Activated naive CD4-positive, alpha-beta T cell treated with anti-CD3 and anti-CD28 coated beads, Interleukin-2, amount 10 ng/mL, durations not matched to agents 7 days and 5 days (primary cell): ENCODE measurements around the gene NOP16.
"Not testable (repeated sequence)": the region's sequence is repeated elsewhere in the genome, so short reads cannot be mapped to it uniquely, and the experiment has no call there.

Experiments
- CTCF ChIA-PET: fragments of 350-600 bp; sonication (Branson Sonifier 250); formaldehyde crosslinking; loops from one replicate; lab custom pipeline; 2021; ENCODE audit warnings: antibody characterized with exemption; lab: Charles Lee
- DNase-seq: peaks from one replicate; pipeline ENCODE4 v3.0.0-alpha.2; 2020
- H3K27ac Mint-ChIP-seq: one replicate; pipeline ENCODE4 v1.8.0; 2021; ENCODE audit warnings: mild to moderate bottlenecking, moderate library complexity, mixed read lengths
- H3K27me3 Mint-ChIP-seq: one replicate; pipeline ENCODE4 v1.8.0; 2021; ENCODE audit warnings: mild to moderate bottlenecking, mixed read lengths
- H3K36me3 Mint-ChIP-seq: one replicate; pipeline ENCODE4 v1.8.0; 2021; ENCODE audit warnings: mixed read lengths
- H3K4me1 Mint-ChIP-seq: one replicate; pipeline ENCODE4 v1.8.0; 2021; ENCODE audit warnings: mixed read lengths
- H3K4me3 Mint-ChIP-seq: one replicate; pipeline ENCODE4 v1.8.0; 2021; ENCODE audit warnings: mild to moderate bottlenecking, moderate library complexity, mixed read lengths
- H3K9me3 Mint-ChIP-seq: one replicate; pipeline ENCODE4 v1.8.0; 2021; ENCODE audit warnings: mixed read lengths

The NOP16 gene

GRCh38 chr5:176415952-176416924 lies 27.8 kb upstream of the NOP16 start, which contains the start of gene CLTB:
CLTB (minus strand) TSS chr5:176416539; CDS start chr5:176416363, 176 bp downstream.
- Mint-ChIP-seq H3K36me3 (no peaks in the 10 kb centered on the region), H3K27ac (peak within 1 kb of the TSS; percentile 81)

GRCh38 chr5:176415240-176415951 lies 27.0 kb upstream of the NOP16 start:
- Mint-ChIP-seq H3K9me3 (no peaks in the 10 kb centered on the region), H3K4me3 (peak overlapping the region; percentile 80), H3K36me3 (no peaks in the 10 kb centered on the region), H3K27me3 (peaks cover 16% of the 10 kb centered on the region), H3K4me1 (peaks cover 38% of the 10 kb centered on the region), H3K27ac (peak overlapping the region; percentile 81)
- CTCF ChIA-PET = interaction anchor here (0.7 to 3.7 kb wide), 13 partner anchors 8 to 244 kb away, joined by 3 to 27 read pairs (median 8); partner anchors contain the start of genes FAF2 and KIAA1191
- no peak for DNase-seq

More at GRCh38 chr5:176415952-176416924, 27.8 kb upstream of the NOP16 start, which contains the start of gene CLTB:
- peaks cover 38% of the 10 kb centered on the region for H3K4me1 Mint-ChIP-seq
- peaks cover 21% of the 10 kb centered on the region for H3K27me3 Mint-ChIP-seq
- H3K9me3 Mint-ChIP-seq = peaks cover 2% of the 10 kb centered on the region
- peak; percentile 90 for DNase-seq
- CTCF ChIA-PET = interaction anchor here (0.5 to 3.7 kb wide), 28 partner anchors 9 to 686 kb away, joined by 3 to 27 read pairs (median 4); partner anchors contain the start of genes FAF2 and KIAA1191
- H3K4me3 Mint-ChIP-seq = peak within 1 kb of the TSS; percentile 80

- Mint-ChIP-seq H3K9me3 (no peaks in the 10 kb centered on the region), H3K27ac (peak overlapping the region; percentile 19), H3K4me3 (peak overlapping the region; percentile 80), H3K4me1 (peaks cover 38% of the 10 kb centered on the region), H3K36me3 (peaks cover 5% of the 10 kb centered on the region), H3K27me3 (peaks cover 10% of the 10 kb centered on the region)
- no peak for DNase-seq
- CTCF ChIA-PET = interaction anchor here (1.0 kb wide), 1 partner anchor 121 kb away, joined by 3 read pairs; no protein-coding TSS in a partner anchor
Measured at GRCh38 chr5:176414704-176415103, 26.3 kb upstream of the NOP16 start.

- peaks cover 6% of the 10 kb centered on the region for H3K36me3 Mint-ChIP-seq
- H3K27me3 Mint-ChIP-seq = peaks cover 10% of the 10 kb centered on the region
- H3K4me1 Mint-ChIP-seq = peaks cover 38% of the 10 kb centered on the region
- no peak for DNase-seq
- CTCF ChIA-PET = interaction anchor here (0.6 kb wide), 1 partner anchor 51 kb away, joined by 3 read pairs; no protein-coding TSS in a partner anchor
- no peak overlapping the region for H3K27ac Mint-ChIP-seq
- no peaks in the 10 kb centered on the region for H3K9me3 Mint-ChIP-seq
- no peak overlapping the region for H3K4me3 Mint-ChIP-seq
Measured at GRCh38 chr5:176413709-176414191, 25.4 kb upstream of the NOP16 start.

- peaks cover 6% of the 10 kb centered on the region for H3K27me3 Mint-ChIP-seq
- no peak for DNase-seq
- H3K27ac Mint-ChIP-seq = no peak overlapping the region
- peaks cover 38% of the 10 kb centered on the region for H3K4me1 Mint-ChIP-seq
- CTCF ChIA-PET = interaction anchor here (0.6 kb wide), 1 partner anchor 51 kb away, joined by 3 read pairs; no protein-coding TSS in a partner anchor
- no peak overlapping the region for H3K4me3 Mint-ChIP-seq
- H3K36me3 Mint-ChIP-seq = peaks cover 6% of the 10 kb centered on the region
- H3K9me3 Mint-ChIP-seq = no peaks in the 10 kb centered on the region
Measured at GRCh38 chr5:176413255-176413565, 24.8 kb upstream of the NOP16 start.

- Mint-ChIP-seq H3K4me1 (peaks cover 38% of the 10 kb centered on the region), H3K36me3 (peaks cover 6% of the 10 kb centered on the region), H3K9me3 (no peaks in the 10 kb centered on the region), H3K27me3 (peaks cover 3% of the 10 kb centered on the region), H3K27ac (no peak overlapping the region), H3K4me3 (no peak overlapping the region)
- no peak for DNase-seq
- CTCF ChIA-PET = interaction anchor here (0.6 kb wide), 1 partner anchor 50 kb away, joined by 3 read pairs; no protein-coding TSS in a partner anchor
Measured at GRCh38 chr5:176412517-176413254, 24.3 kb upstream of the NOP16 start.

GRCh38 chr5:176410486-176411180 lies 22.2 kb upstream of the NOP16 start:
- Mint-ChIP-seq H3K27me3 (no peaks in the 10 kb centered on the region), H3K4me3 (no peak overlapping the region), H3K36me3 (peaks cover 6% of the 10 kb centered on the region), H3K4me1 (peaks cover 30% of the 10 kb centered on the region), H3K9me3 (no peaks in the 10 kb centered on the region), H3K27ac (no peak overlapping the region)
- DNase-seq = no peak
- CTCF ChIA-PET = no interaction called here

- H3K27ac Mint-ChIP-seq = no peak overlapping the region
- DNase-seq = no peak
- H3K4me1 Mint-ChIP-seq = peaks cover 21% of the 10 kb centered on the region
- H3K4me3 Mint-ChIP-seq = no peak overlapping the region
- H3K36me3 Mint-ChIP-seq = peaks cover 7% of the 10 kb centered on the region
- H3K27me3 Mint-ChIP-seq = no peaks in the 10 kb centered on the region
- CTCF ChIA-PET = no interaction called here
- no peaks in the 10 kb centered on the region for H3K9me3 Mint-ChIP-seq
Measured at GRCh38 chr5:176409765-176410164, 21.4 kb upstream of the NOP16 start.

GRCh38 chr5:176408590-176408989 lies 20.2 kb upstream of the NOP16 start:
- no peak overlapping the region for H3K27ac Mint-ChIP-seq
- CTCF ChIA-PET = no interaction called here
- no peaks in the 10 kb centered on the region for H3K9me3 Mint-ChIP-seq
- peaks cover 10% of the 10 kb centered on the region for H3K4me1 Mint-ChIP-seq
- DNase-seq = no peak
- H3K4me3 Mint-ChIP-seq = no peak overlapping the region
- peaks cover 8% of the 10 kb centered on the region for H3K36me3 Mint-ChIP-seq
- no peaks in the 10 kb centered on the region for H3K27me3 Mint-ChIP-seq

GRCh38 chr5:176408252-176408573 lies 19.8 kb upstream of the NOP16 start:
- H3K27me3 Mint-ChIP-seq, H3K36me3 Mint-ChIP-seq: not testable (repeated sequence)

GRCh38 chr5:176407456-176408251 lies 19.3 kb upstream of the NOP16 start:
- no peak overlapping the region for H3K4me3 Mint-ChIP-seq
- H3K4me1 Mint-ChIP-seq = peaks cover 3% of the 10 kb centered on the region
- no peak overlapping the region for H3K27ac Mint-ChIP-seq
- no peaks in the 10 kb centered on the region for H3K27me3 Mint-ChIP-seq
- CTCF ChIA-PET = interaction anchor here (1.6 kb wide), 1 partner anchor 9 kb away, joined by 8 read pairs; the partner anchor contains the start of gene CLTB
- H3K36me3 Mint-ChIP-seq = peaks cover 9% of the 10 kb centered on the region
- H3K9me3 Mint-ChIP-seq = no peaks in the 10 kb centered on the region
- no peak for DNase-seq

More at GRCh38 chr5:176408252-176408573, 19.8 kb upstream of the NOP16 start:
- H3K27ac Mint-ChIP-seq, H3K4me3 Mint-ChIP-seq, CTCF ChIA-PET, DNase-seq, H3K9me3 Mint-ChIP-seq, H3K4me1 Mint-ChIP-seq: not testable (repeated sequence)

- CTCF ChIA-PET = interaction anchor here (1.0 to 1.6 kb wide), 3 partner anchors 10 to 254 kb away, joined by 3 to 8 read pairs (median 5); partner anchors contain the start of gene CLTB
- DNase-seq = no peak
- no peaks in the 10 kb centered on the region for H3K9me3 Mint-ChIP-seq
- H3K36me3 Mint-ChIP-seq = peaks cover 12% of the 10 kb centered on the region
- H3K4me3 Mint-ChIP-seq = no peak overlapping the region
- no peaks in the 10 kb centered on the region for H3K4me1 Mint-ChIP-seq
- H3K27me3 Mint-ChIP-seq = no peaks in the 10 kb centered on the region
- no peak overlapping the region for H3K27ac Mint-ChIP-seq
Measured at GRCh38 chr5:176406436-176407052, 18.1 kb upstream of the NOP16 start.
